K562 (cell line): ENCODE results near the gene AGPAT4. TPM values are rescaled to one million over a fixed set of nuclear protein-coding genes. Genes with fewer than 3 reads are reported as not detected.

Source experiments
- BCOR ChIP-seq: fragments of 450-650 bp; IDR thresholded peaks from 2 replicates; pipeline ENCODE4 v1.6.1; 2016
- TOE1 ChIP-seq, 2 experiments: fragments of 450-650 bp in 1 of 2; sonication (generic) in 1 of 2; formaldehyde crosslinking in 1 of 2; IDR thresholded peaks; 2 replicates each; pipeline versions ENCODE4 v1.7.1 to v1.8.0; 2016 to 2022; ENCODE audit warnings: borderline replicate concordance in 2 of 2, mild to moderate bottlenecking in 2 of 2, antibody characterized with exemption in 1 of 2, inconsistent platforms in 1 of 2, low read depth in 1 of 2, missing genetic modification reagents in 1 of 2, moderate library complexity in 1 of 2
- ZFP36 ChIP-seq: fragments of 150-350 bp; IDR thresholded peaks from 2 replicates; pipeline ENCODE4 v1.6.1; 2018; ENCODE audit warnings: low read length, low read depth; ENCODE audit not compliant: partially characterized antibody
- ZNF316 ChIP-seq: fragments of 450-650 bp; IDR thresholded peaks from 2 replicates; pipeline ENCODE4 v1.6.1; 2016
- polyA plus RNA-seq, 8 experiments: library from polyadenylated mRNA; depleted of rRNA in 4 of 8; stranded (reverse) in 5 of 8; unstranded in 3 of 8; fragments of >200 nt; fragmentation: Nextera tagmentation in 2 of 8; fragmentation: Illumina TruSeq in 1 of 8; extraction: Ambion mirVana in 2 of 8; extraction: Trizol in 1 of 8; gene quantifications; 2 replicates each; pipeline versions ENCODE4 v1.2.1 to v1.2.3, GENCODE V29; 2011 to 2014; ENCODE audit warnings: inconsistent platforms in 1 of 8, missing spikeins in 1 of 8
- total RNA-seq, 7 experiments: library from RNA; depleted of rRNA in 6 of 7; stranded (reverse); fragments of >200 nt in 6 of 7; fragmentation: Illumina TruSeq in 2 of 7; extraction: Trizol in 2 of 7; gene quantifications; 2 replicates each; pipeline versions ENCODE4 v1.2.1 to v1.2.3, GENCODE V29; 2011 to 2021; ENCODE audit warnings: low replicate concordance in 1 of 7
- TF ChIP-seq, protein P1 (sequence below): fragments of 450-650 bp; IDR thresholded peaks from 2 replicates; pipeline ENCODE4 v1.6.1; 2016; ENCODE audit warnings: mild to moderate bottlenecking
- TF ChIP-seq, protein P2 (sequence below), 2 experiments: fragments of 450-650 bp; formaldehyde crosslinking in 1 of 2; IDR thresholded peaks; 2 replicates each; pipeline versions ENCODE4 v1.4.0 to v1.6.1; 2014 to 2020; ENCODE audit warnings: mild to moderate bottlenecking in 2 of 2, borderline replicate concordance in 1 of 2, low read depth in 1 of 2
- TF ChIP-seq, protein P3 (sequence below): fragments of 450-650 bp; conservative IDR thresholded peaks from 2 replicates; pipeline ENCODE4 v1.6.1; 2016; ENCODE audit warnings: missing genetic modification characterization, low read depth, mild to moderate bottlenecking, control low read depth, missing compliant biosample characterization

AGPAT4 gene
- total and polyA plus RNA-seq, 9 of the 15 experiments (the other 6 are each of a cell fraction or from before 2014, with no cell fraction given), result 2.2 to 15.0 (median 5.7) TPM

DNA sequence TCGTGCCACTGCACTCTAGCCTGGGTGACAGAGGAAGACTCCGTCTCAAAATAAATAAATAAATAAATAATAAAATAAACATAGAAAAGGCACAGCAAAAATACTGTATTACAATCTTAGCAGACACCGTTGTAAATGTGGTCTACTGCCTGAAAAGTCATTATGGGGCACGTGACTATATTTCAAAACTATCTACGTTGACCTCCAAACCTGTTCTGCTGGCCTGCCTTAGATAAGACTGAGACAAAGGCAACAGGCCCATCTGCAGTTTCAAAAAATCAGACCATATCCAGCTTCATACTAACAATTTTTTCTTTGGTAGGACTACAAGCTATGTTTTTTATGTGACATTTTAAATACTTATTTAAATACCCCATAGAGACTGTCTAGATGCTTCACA lies 59.1 kb downstream of the AGPAT4 start (continued):
- TF ChIP-seq, protein P1, sequence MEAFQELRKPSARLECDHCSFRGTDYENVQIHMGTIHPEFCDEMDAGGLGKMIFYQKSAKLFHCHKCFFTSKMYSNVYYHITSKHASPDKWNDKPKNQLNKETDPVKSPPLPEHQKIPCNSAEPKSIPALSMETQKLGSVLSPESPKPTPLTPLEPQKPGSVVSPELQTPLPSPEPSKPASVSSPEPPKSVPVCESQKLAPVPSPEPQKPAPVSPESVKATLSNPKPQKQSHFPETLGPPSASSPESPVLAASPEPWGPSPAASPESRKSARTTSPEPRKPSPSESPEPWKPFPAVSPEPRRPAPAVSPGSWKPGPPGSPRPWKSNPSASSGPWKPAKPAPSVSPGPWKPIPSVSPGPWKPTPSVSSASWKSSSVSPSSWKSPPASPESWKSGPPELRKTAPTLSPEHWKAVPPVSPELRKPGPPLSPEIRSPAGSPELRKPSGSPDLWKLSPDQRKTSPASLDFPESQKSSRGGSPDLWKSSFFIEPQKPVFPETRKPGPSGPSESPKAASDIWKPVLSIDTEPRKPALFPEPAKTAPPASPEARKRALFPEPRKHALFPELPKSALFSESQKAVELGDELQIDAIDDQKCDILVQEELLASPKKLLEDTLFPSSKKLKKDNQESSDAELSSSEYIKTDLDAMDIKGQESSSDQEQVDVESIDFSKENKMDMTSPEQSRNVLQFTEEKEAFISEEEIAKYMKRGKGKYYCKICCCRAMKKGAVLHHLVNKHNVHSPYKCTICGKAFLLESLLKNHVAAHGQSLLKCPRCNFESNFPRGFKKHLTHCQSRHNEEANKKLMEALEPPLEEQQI, result peak; percentile 90
- TF ChIP-seq BCOR, result peak; percentile 0; the same call in 1 of the 2 replicates
- TF ChIP-seq, protein P2, sequence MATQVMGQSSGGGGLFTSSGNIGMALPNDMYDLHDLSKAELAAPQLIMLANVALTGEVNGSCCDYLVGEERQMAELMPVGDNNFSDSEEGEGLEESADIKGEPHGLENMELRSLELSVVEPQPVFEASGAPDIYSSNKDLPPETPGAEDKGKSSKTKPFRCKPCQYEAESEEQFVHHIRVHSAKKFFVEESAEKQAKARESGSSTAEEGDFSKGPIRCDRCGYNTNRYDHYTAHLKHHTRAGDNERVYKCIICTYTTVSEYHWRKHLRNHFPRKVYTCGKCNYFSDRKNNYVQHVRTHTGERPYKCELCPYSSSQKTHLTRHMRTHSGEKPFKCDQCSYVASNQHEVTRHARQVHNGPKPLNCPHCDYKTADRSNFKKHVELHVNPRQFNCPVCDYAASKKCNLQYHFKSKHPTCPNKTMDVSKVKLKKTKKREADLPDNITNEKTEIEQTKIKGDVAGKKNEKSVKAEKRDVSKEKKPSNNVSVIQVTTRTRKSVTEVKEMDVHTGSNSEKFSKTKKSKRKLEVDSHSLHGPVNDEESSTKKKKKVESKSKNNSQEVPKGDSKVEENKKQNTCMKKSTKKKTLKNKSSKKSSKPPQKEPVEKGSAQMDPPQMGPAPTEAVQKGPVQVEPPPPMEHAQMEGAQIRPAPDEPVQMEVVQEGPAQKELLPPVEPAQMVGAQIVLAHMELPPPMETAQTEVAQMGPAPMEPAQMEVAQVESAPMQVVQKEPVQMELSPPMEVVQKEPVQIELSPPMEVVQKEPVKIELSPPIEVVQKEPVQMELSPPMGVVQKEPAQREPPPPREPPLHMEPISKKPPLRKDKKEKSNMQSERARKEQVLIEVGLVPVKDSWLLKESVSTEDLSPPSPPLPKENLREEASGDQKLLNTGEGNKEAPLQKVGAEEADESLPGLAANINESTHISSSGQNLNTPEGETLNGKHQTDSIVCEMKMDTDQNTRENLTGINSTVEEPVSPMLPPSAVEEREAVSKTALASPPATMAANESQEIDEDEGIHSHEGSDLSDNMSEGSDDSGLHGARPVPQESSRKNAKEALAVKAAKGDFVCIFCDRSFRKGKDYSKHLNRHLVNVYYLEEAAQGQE (IDR thresholded peaks at IDR 0.05; ENCODE audit: borderline replicate concordance), result 0 out of 2 replicates have a peak, but pooled peaks have one; percentile 32
- TF ChIP-seq, protein P2 (CRISPR knock-in tag; IDR thresholded peaks at IDR 0.05; ENCODE audit: low read depth), result no peak
- TF ChIP-seq ZNF316, result no peak
- TF ChIP-seq ZFP36, result no peak
- peak; percentile 86 for TF ChIP-seq TOE1 (IDR thresholded peaks at IDR 0.05; ENCODE audit: borderline replicate concordance)
- no peak for TF ChIP-seq TOE1 (CRISPR knock-in tag; IDR thresholded peaks at IDR 0.05; ENCODE audit: borderline replicate concordance, low read depth)
- TF ChIP-seq, protein P3, sequence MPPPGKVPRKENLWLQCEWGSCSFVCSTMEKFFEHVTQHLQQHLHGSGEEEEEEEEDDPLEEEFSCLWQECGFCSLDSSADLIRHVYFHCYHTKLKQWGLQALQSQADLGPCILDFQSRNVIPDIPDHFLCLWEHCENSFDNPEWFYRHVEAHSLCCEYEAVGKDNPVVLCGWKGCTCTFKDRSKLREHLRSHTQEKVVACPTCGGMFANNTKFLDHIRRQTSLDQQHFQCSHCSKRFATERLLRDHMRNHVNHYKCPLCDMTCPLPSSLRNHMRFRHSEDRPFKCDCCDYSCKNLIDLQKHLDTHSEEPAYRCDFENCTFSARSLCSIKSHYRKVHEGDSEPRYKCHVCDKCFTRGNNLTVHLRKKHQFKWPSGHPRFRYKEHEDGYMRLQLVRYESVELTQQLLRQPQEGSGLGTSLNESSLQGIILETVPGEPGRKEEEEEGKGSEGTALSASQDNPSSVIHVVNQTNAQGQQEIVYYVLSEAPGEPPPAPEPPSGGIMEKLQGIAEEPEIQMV, result no peak
